H9 (cell line): Measurements from ENCODE around the gene JAKMIP1. TPM values are rescaled to one million over a fixed set of nuclear protein-coding genes. Genes with fewer than 3 reads are reported as not detected.

Source experiments
- DNase-seq: peaks from one replicate; pipeline ENCODE4 v3.0.0-alpha.2; 2017
- H2AFZ ChIP-seq: one replicate; pipeline ENCODE4 v1.6.1; 2013; ENCODE audit warnings: mild to moderate bottlenecking, low read length, control low read depth, moderate library complexity
- H2AK5ac ChIP-seq: 2 replicates; pipeline ENCODE4 v1.6.1; 2013; ENCODE audit warnings: low read length, control low read depth, mixed read lengths; ENCODE audit not compliant: insufficient read length
- H2BK120ac ChIP-seq: one replicate; pipeline ENCODE4 v1.6.1; 2013; ENCODE audit warnings: low read depth, mild to moderate bottlenecking, low read length, control low read depth, inconsistent platforms; ENCODE audit not compliant: poor library complexity, severe bottlenecking
- H2BK12ac ChIP-seq: 2 replicates; pipeline ENCODE4 v1.6.1; 2013; ENCODE audit warnings: low read length, control low read depth, mixed read lengths, low read depth; ENCODE audit not compliant: insufficient read length
- H2BK15ac ChIP-seq: 2 replicates; pipeline ENCODE4 v1.6.1; 2013; ENCODE audit warnings: low read depth, low read length, control low read depth
- H2BK20ac ChIP-seq: one replicate; pipeline ENCODE4 v1.6.1; 2013; ENCODE audit warnings: low read depth, mild to moderate bottlenecking, low read length, control low read depth, inconsistent platforms; ENCODE audit not compliant: poor library complexity, severe bottlenecking
- H2BK5ac ChIP-seq: 2 replicates; pipeline ENCODE4 v1.6.1; 2013; ENCODE audit warnings: low read length, control low read depth, mixed read lengths; ENCODE audit not compliant: insufficient read length
- H3K14ac ChIP-seq: 2 replicates; pipeline ENCODE4 v1.6.1; 2013; ENCODE audit warnings: low read length, control low read depth; ENCODE audit not compliant: insufficient read depth
- H3K18ac ChIP-seq: 2 replicates; pipeline ENCODE4 v1.6.1; 2013; ENCODE audit warnings: low read depth, mild to moderate bottlenecking, mixed read lengths, low read length, control low read depth; ENCODE audit not compliant: insufficient read length
- H3K23ac ChIP-seq: 2 replicates; pipeline ENCODE4 v1.6.1; 2013; ENCODE audit warnings: low read length, control low read depth, mixed read lengths, low read depth; ENCODE audit not compliant: insufficient read length
- H3K23me2 ChIP-seq: 2 replicates; pipeline ENCODE4 v1.6.1; 2013; ENCODE audit warnings: low read depth, mild to moderate bottlenecking, mixed read lengths, low read length, control low read depth; ENCODE audit not compliant: insufficient read length, poor library complexity, severe bottlenecking
- H3K27ac ChIP-seq: 2 replicates; pipeline ENCODE4 v1.5.1; 2013; ENCODE audit warnings: low read length, control low read depth, mixed read lengths, low read depth; ENCODE audit not compliant: insufficient read length
- H3K27me3 ChIP-seq: 2 replicates; pipeline ENCODE4 v1.6.1; 2013; ENCODE audit warnings: low read length, control low read depth, inconsistent platforms; ENCODE audit not compliant: insufficient read depth
- H3K4ac ChIP-seq: 2 replicates; pipeline ENCODE4 v1.6.1; 2013; ENCODE audit warnings: low read depth, mild to moderate bottlenecking, control low read depth, inconsistent platforms, low read length, moderate library complexity
- H3K4me1 ChIP-seq: 2 replicates; pipeline ENCODE4 v1.6.1; 2013; ENCODE audit warnings: low read length, control low read depth, inconsistent platforms; ENCODE audit not compliant: insufficient read depth
- H3K4me2 ChIP-seq: 2 replicates; pipeline ENCODE4 v1.6.1; 2013; ENCODE audit warnings: low read length, control low read depth, mixed read lengths; ENCODE audit not compliant: insufficient read length, insufficient read depth
- H3K56ac ChIP-seq: 2 replicates; pipeline ENCODE4 v1.6.1; 2013; ENCODE audit warnings: low read depth, mild to moderate bottlenecking, mixed read lengths, low read length, control low read depth; ENCODE audit not compliant: insufficient read length
- H3K79me1 ChIP-seq: 2 replicates; pipeline ENCODE4 v1.6.1; 2013; ENCODE audit warnings: low read depth, mild to moderate bottlenecking, moderate library complexity, low read length, control low read depth, inconsistent platforms; ENCODE audit not compliant: insufficient read depth, poor library complexity, severe bottlenecking
- H3K79me2 ChIP-seq: 2 replicates; pipeline ENCODE4 v1.6.1; 2013; ENCODE audit warnings: low read length, control low read depth, inconsistent platforms; ENCODE audit not compliant: insufficient read depth
- H3K9ac ChIP-seq: 2 replicates; pipeline ENCODE4 v1.6.1; 2013; ENCODE audit warnings: low read length, control low read depth, mixed read lengths; ENCODE audit not compliant: insufficient read length; ENCODE audit errors: extremely low read depth
- H3K9me3 ChIP-seq: one replicate; pipeline ENCODE4 v1.6.1; 2013; ENCODE audit warnings: low read depth, low read length, inconsistent platforms; ENCODE audit not compliant: control insufficient read depth
- H3T11ph ChIP-seq: one replicate; pipeline ENCODE4 v1.6.1; 2013; ENCODE audit warnings: mild to moderate bottlenecking, low read length, control low read depth, inconsistent platforms
- H4K20me1 ChIP-seq: one replicate; pipeline ENCODE4 v1.6.1; 2013; ENCODE audit not compliant: control insufficient read depth, insufficient read length, insufficient read depth
- H4K5ac ChIP-seq: 2 replicates; pipeline ENCODE4 v1.6.1; 2013; ENCODE audit warnings: low read depth, mild to moderate bottlenecking, mixed read lengths, low read length, control low read depth; ENCODE audit not compliant: insufficient read length
- H4K8ac ChIP-seq: replicated peaks from 2 replicates; pipeline ENCODE4 v1.6.1; 2013; ENCODE audit warnings: low read length, control low read depth, mixed read lengths, low read depth; ENCODE audit not compliant: insufficient read length
- H4K91ac ChIP-seq: 2 replicates; pipeline ENCODE4 v1.6.1; 2013; ENCODE audit warnings: low read depth, mild to moderate bottlenecking, moderate library complexity, mixed read lengths, low read length, control low read depth; ENCODE audit not compliant: insufficient read length
- H3K27ac Mint-ChIP-seq, 3 experiments: 2 replicates in 2 of 3; 3 replicates in 1 of 3; pipeline ENCODE4 v1.8.0; 2020 to 2021; ENCODE audit warnings: mixed read lengths in 3 of 3, mild to moderate bottlenecking in 1 of 3, moderate library complexity in 1 of 3
- H3K27me3 Mint-ChIP-seq: 2 replicates; pipeline ENCODE4 v1.8.0; 2021; ENCODE audit warnings: low read depth, mild to moderate bottlenecking, moderate library complexity, mixed read lengths
- H3K36me3 Mint-ChIP-seq, 3 experiments: 2 replicates in 2 of 3; 3 replicates in 1 of 3; pipeline ENCODE4 v1.8.0; 2020 to 2021; ENCODE audit warnings: low read depth in 3 of 3, mixed read lengths in 3 of 3; ENCODE audit not compliant: insufficient read depth in 1 of 3
- H3K4me1 Mint-ChIP-seq, 2 experiments: 2 replicates each; pipeline ENCODE4 v1.8.0; 2020; ENCODE audit warnings: mixed read lengths in 2 of 2
- H3K4me3 Mint-ChIP-seq, 2 experiments: 2 replicates in 1 of 2; 3 replicates in 1 of 2; pipeline ENCODE4 v1.8.0; 2020 to 2021; ENCODE audit warnings: mild to moderate bottlenecking in 2 of 2, mixed read lengths in 2 of 2, moderate library complexity in 1 of 2
- H3K9me3 Mint-ChIP-seq, 2 experiments: 2 replicates in 1 of 2; 3 replicates in 1 of 2; pipeline ENCODE4 v1.8.0; 2020; ENCODE audit warnings: mild to moderate bottlenecking in 2 of 2, mixed read lengths in 2 of 2, moderate library complexity in 1 of 2
- CTCF ChIP-seq: fragments of 200-600 bp; sonication (generic); conservative IDR thresholded peaks from 3 replicates; pipeline ENCODE4 v1.8.0; 2021; ENCODE audit warnings: antibody characterized with exemption, mild to moderate bottlenecking
- WGBS: extraction: QIAGEN DNeasy Blood & Tissue Kit; methylation state at CpG from one replicate; pipeline ENCODE4 v1.1.7; 2013; ENCODE audit warnings: missing lambda C conversion rate, low lambda C conversion rate, mixed read lengths; ENCODE audit not compliant: insufficient read length; ENCODE audit errors: extremely low coverage; 5-methylcytosine and 5-hydroxymethylcytosine counted together
- total RNA-seq: library from RNA; stranded (reverse); gene quantifications from 2 replicates; pipeline ENCODE4 v1.2.1, GENCODE V29; 2021

The JAKMIP1 gene
- total RNA-seq, 1 experiment from 2014 or later: 1.5 TPM

GRCh38 chr4:6235012-6235411, 34.7 kb upstream of the JAKMIP1 start:
- H4K8ac ChIP-seq: no peak overlapping the region
- H2BK120ac ChIP-seq: no peak overlapping the region
- H2BK20ac ChIP-seq: no peak overlapping the region
- no peak overlapping the region for H2BK15ac ChIP-seq
- H3K27me3 ChIP-seq: no peaks in the 10 kb centered on the region
- H2BK5ac ChIP-seq: no peak overlapping the region
- H3K4ac ChIP-seq: no peak overlapping the region
- no peaks in the 10 kb centered on the region for H3K79me2 ChIP-seq
- H4K91ac ChIP-seq: no peak overlapping the region
- no peaks in the 10 kb centered on the region for H3K23me2 ChIP-seq
- no peak for DNase-seq
- no CpG with 5 or more reads among the region's 7 CpGs for WGBS
- H3K9me3 ChIP-seq: no peaks in the 10 kb centered on the region
- no peaks in the 10 kb centered on the region for H3K9me3 Mint-ChIP-seq
- no peak overlapping the region for H3K4me2 ChIP-seq
- H2BK12ac ChIP-seq: no peak overlapping the region
- no peak overlapping the region for H3K18ac ChIP-seq
- H3K4me1 ChIP-seq: no peaks in the 10 kb centered on the region
- H4K5ac ChIP-seq: no peak overlapping the region
- no peaks in the 10 kb centered on the region for H4K20me1 ChIP-seq
- H3K14ac ChIP-seq: no peak overlapping the region
- H3K36me3 Mint-ChIP-seq: no peaks in the 10 kb centered on the region
- no peak overlapping the region for H2AK5ac ChIP-seq
- no peak overlapping the region for H3K56ac ChIP-seq
- peaks cover 7% of the 10 kb centered on the region; the same call in 1 of the 2 replicates for H3K27me3 Mint-ChIP-seq
- H2AFZ ChIP-seq: no peak overlapping the region
- H3K4me3 Mint-ChIP-seq: no peak overlapping the region
- no peak overlapping the region for H3K27ac ChIP-seq
- no peak overlapping the region for H3K9ac ChIP-seq
- no peak for TF ChIP-seq CTCF
- no peaks in the 10 kb centered on the region for H3K4me1 Mint-ChIP-seq
- no peak overlapping the region for H3K27ac Mint-ChIP-seq
- H3K23ac ChIP-seq: no peak overlapping the region
- no peak overlapping the region for H3T11ph ChIP-seq
- H3K79me1 ChIP-seq: no peaks in the 10 kb centered on the region
